ENCODE results near the gene EPHB3.

GRCh38 chr3:184557348-184557950 lies 4.1 kb upstream of the EPHB3 start:
- TF ChIP-seq GATA2 (IDR thresholded peaks at IDR 0.05; ENCODE audit: low read depth, low read length) (no peak), GATA3 (IDR thresholded peaks at IDR 0.05; ENCODE audit: low read depth, low read length) (no peak)
